DMS114 treated with DMSO at 0.1 percent for 48 hours (cell line): ENCODE data around the gene FAM72C.
"Not testable (repeated sequence)": the region's sequence is repeated elsewhere in the genome, so short reads cannot be mapped to it uniquely, and the experiment has no call there.

Experiments used
- DNase-seq: peaks from one replicate; lab custom pipeline; 2025; ENCODE audit not compliant: unreplicated experiment; lab: John Stamatoyannopoulos, UW

The FAM72C gene

DNA sequence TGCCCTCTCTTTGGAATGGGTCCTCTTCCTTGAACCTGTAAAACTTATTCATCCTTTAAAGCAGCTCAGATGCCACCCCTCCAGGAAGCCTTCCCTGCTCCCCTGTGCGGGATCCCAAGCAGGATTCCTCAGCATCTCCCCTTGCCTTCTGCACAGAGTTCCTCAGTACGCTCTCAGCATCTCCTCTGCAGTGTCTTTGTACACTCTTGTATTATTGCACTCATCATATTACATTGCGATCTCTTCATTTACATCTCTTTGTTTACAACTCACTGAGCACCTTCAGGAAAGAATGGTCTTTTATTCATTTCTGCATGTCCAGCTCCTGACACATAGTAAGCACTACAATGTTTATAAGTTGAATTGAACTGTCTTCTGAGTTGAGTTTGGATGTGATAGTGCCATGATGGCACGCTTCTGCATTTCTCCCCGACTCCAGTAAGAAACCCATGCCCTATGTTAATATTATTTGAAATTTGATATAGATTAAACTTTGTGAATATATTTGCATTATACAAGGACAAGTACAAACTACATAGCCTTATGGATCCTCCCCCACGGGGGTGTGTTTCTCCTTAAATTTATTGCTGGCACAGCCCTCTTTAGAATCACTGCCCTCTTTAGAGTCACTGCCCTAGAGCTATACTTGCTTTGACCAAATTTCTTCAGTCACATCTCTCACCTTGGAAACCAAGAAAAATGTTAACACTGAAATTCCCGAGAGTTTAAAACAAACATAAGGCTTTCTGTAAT is 13.1 kb upstream of the FAM72C start:
- not testable (repeated sequence) for DNase-seq

GRCh38 chr1:143974416-143974815 is 2.6 kb upstream of the FAM72C start:
- not testable (repeated sequence) for DNase-seq

- not testable (repeated sequence) for DNase-seq
These were observed 2.2 kb upstream of the FAM72C start for GRCh38 chr1:143973876-143974414.

DNA sequence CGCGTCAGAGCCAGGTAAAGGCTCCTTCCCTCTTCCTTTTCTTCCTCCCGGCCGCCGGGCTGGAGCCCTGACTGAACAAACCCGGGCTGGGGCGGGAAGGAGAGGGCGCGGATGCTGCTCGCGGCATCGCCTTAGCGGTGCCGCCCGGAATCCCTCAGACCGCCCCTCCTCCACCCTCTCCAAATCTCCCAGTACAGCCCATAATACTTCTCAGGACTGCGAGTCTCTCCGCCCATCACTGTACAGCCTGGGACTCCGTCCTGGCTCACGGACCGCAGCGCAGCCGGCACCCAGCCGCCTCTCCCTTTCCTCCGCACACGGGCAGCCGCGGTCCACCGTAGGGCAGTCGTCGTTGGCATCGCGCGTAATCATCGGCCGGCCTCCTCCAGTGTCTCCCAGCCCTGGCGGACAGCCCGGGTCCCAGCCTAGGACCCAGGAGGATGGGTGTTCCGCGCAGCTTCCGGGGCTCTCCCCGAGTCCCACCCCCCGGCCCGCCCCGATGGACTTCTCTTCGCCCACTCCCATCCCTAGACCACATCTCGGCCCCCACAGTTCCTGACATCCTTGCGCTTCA is 1.1 kb upstream of the FAM72C start:
- DNase-seq = not testable (repeated sequence)

GRCh38 chr1:143965860-143966259 is 5.9 kb downstream of the FAM72C start:
- not testable (repeated sequence) for DNase-seq

- DNase-seq = not testable (repeated sequence)
These were observed 7.5 kb downstream of the FAM72C start for GRCh38 chr1:143964294-143964693.

- DNase-seq = not testable (repeated sequence)
These were observed 15.9 kb downstream of the FAM72C start for GRCh38 chr1:143955930-143956329.

GRCh38 chr1:143952913-143953312 is 18.9 kb downstream of the FAM72C start:
- DNase-seq = not testable (repeated sequence)

DNA sequence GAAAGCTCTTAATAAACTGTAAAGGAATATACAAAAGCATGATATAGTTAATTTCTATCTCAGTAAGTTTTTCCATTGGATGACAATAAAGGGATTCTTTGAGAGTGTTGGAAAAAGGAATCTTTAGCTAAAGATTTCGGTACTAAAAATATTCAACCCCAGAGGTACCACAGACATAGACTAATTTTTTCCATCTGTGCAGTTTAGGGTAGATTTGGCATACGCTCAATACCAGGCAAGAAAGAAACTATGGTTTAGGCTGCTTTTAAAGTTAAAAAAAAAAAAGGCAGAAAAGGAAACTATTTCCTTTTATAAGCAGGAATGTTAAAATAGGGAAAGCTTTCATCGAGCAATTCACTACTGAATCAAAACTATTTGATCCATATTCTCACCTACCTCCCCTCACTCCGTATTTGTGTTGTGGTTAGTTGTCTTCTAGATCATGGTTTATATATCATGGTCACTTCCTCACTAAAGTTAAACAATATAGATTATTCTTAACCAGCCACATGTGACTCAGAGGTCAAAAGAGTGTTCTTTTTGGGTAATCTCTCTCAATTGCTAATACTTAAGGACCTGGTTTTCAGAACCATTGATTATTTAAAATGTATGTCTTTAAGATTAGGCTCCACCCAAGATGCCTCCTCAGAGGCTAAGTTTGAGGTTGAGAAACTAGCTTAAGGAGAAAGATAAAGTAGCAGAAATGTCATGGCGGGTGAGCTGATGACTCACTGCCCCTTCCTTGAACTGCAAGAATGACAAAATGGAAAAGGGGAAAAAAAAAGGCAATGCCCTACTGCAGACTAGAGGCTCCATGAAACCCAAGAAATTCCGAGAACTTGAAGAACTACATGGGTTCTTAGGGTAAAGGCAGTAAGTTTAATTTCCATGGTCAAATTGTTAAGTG is 20.0 kb downstream of the FAM72C start:
- not testable (repeated sequence) for DNase-seq

DNA sequence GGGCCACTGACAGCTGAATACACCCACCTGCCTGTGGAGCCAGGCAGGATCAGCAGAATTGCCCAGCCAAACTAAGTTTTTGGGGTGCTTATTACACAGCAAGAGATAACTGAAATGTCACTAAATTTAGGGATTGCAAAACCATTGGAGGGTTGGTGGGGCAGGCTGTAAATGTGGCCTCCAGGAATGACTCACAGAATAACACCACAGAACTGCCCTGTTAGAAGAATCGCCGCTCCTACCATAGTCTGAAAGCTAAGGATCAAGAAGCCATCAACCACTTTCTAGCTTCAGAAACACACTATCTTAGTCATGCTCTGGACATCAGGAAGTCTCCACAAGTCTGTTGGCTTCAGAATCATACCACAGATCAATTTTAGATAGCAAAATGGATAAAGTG is 24.0 kb downstream of the FAM72C start:
- DNase-seq = not testable (repeated sequence)

DNA sequence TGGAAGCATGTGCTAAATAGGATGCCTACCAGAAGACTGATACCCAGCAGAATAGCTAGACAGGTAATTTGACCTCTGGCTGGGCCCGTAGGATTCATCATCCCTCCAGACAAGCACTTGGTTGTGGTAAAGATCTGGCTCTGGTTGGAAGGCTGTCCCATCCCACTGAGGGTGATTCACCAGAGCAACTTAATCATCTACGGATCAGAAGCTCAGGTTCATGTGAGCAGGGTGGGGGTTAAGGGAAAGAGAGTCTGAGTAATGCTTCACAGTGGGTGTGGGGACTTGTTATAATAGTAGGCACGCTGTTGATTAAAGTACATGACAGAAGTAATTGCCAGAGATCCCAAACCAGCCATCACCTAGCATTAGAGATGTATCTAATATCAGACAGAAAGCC is 26.5 kb downstream of the FAM72C start:
- not testable (repeated sequence) for DNase-seq

GRCh38 chr1:143944576-143945240 is 27.1 kb downstream of the FAM72C start:
- DNase-seq = not testable (repeated sequence)

GRCh38 chr1:143943319-143943978 is 28.3 kb downstream of the FAM72C start:
- DNase-seq = not testable (repeated sequence)

DNA sequence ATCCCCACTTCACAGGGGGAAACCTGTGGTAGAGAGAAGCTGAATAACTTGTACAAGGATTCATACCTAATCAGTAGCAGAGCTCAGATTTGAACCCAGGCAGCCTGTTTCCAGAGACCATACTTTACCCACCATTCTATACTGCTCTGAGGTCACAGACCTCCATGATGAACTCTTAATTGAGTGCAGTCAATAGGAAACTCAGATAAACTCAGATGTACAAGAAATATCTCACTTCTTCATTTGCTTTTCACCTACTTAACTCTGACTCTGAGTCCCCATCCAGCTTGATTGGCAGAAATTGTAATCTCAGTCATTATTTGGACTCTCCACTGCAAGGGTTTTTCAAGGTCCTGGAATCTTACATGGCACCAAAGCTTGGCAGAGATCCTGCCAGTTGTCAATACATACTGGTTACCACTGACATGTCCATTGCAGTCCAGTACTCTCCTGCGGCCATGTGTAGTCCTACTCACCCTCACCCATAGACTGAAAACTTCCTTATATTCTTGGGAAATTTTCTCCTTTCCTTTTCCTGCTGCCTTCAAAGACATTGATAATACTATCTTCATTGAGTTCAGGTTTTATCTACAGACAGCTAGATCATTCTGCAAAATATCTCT is 29.4 kb downstream of the FAM72C start:
- DNase-seq = not testable (repeated sequence)

DNA sequence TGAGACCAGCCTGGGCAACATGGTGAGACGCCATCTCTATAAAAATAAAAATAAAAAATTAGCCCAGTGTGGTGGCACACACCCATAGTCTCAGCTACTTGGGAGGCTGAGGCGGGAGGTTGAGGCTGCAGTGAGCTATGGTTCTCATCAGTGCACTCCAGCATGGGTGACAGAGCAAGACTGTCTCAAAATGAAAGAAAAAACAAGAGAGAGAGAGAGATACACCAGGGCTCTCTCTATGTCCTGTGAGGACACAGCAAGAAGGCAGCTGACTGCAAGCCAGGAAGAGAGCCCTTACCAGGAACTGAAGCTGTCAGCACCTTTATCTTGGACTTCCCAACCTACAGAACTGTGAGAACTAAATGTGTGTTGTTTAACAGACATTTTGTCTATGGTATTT is 32.1 kb downstream of the FAM72C start:
- not testable (repeated sequence) for DNase-seq

GRCh38 chr1:143938922-143939321 is 32.9 kb downstream of the FAM72C start:
- DNase-seq = not testable (repeated sequence)

GRCh38 chr1:143936457-143937115 is 35.2 kb downstream of the FAM72C start:
- peak; percentile 4 for DNase-seq

DNA sequence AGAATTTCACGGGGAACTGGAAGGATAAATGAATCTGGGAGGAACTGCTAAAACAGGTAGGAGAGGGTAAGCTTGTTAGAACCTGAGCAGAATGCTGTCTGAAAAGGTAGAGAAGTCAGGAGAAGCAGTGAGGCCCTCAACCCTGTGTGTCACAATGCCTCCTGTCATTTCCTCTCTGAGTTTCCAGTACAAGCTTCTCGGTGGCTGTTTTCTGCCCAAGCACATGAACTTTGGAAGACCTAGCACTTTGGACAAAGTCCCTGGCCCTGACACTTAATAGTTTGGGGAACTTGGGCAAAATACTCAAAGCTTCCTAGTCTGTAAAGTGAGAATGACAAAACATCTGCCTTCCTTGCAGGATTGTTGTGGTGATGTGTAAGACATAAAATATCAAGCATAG is 52.7 kb downstream of the FAM72C start:
- DNase-seq = not testable (repeated sequence)

GRCh38 chr1:143918552-143918951 is 53.2 kb downstream of the FAM72C start:
- not testable (repeated sequence) for DNase-seq
